Heart right ventricle (tissue), 16 donors: Measurements from ENCODE around the gene SLX9. TPM values are rescaled to one million over a fixed set of nuclear protein-coding genes. Genes with fewer than 3 reads are reported as not detected.
A peak's percentile ranks its signal among the peaks of the same experiment; 100 is the strongest.

Experiments
- ATAC-seq, 8 donors: fragments of 200-7000 bp; cut with Tn5 transposase; one replicate each; pipeline ENCODE4 v1.9.1; 2020; ENCODE audit warnings: mild to moderate bottlenecking in 8 of 8, moderate library complexity in 8 of 8, moderate number of reproducible peaks in 1 of 8
- DNase-seq, 2 donors: peaks; one replicate each; pipeline ENCODE4 v3.0.0-alpha.2; 2020
- H3K27ac ChIP-seq, 10 donors: fragments of 200-600 bp; sonication (generic) in 2 of 10; one replicate each; pipeline versions ENCODE4 v1.5.0 to v1.8.0; 2020 to 2022; ENCODE audit warnings: mild to moderate bottlenecking in 3 of 10
- H3K27me3 ChIP-seq, 7 donors: fragments of 200-600 bp; one replicate each; pipeline ENCODE4 v1.8.0; 2021 to 2022; ENCODE audit warnings: mild to moderate bottlenecking in 2 of 7
- H3K36me3 ChIP-seq, 9 donors: fragments of 200-600 bp; sonication (generic) in 1 of 9; one replicate each; pipeline versions ENCODE4 v1.5.0 to v1.8.0; 2020 to 2022; ENCODE audit warnings: mild to moderate bottlenecking in 2 of 9
- H3K4me1 ChIP-seq, 9 donors: fragments of 200-600 bp; sonication (generic) in 1 of 9; one replicate each; pipeline versions ENCODE4 v1.5.0 to v1.8.0; 2020 to 2022; ENCODE audit warnings: mild to moderate bottlenecking in 4 of 9
- H3K4me3 ChIP-seq, 10 donors: fragments of 200-600 bp; sonication (generic) in 2 of 10; one replicate each; pipeline versions ENCODE4 v1.5.0 to v1.8.0; 2020 to 2022; ENCODE audit warnings: mild to moderate bottlenecking in 7 of 10, moderate library complexity in 2 of 10
- H3K9me3 ChIP-seq, 11 donors: fragments of 200-600 bp in 10 of 11; sonication (generic) in 2 of 11; one replicate each; pipeline versions ENCODE4 v1.5.0 to v1.8.0; 2013 to 2022; ENCODE audit warnings: mild to moderate bottlenecking in 2 of 11, control low read depth in 1 of 11, moderate library complexity in 1 of 11
- CTCF ChIP-seq, 9 donors: fragments of 200-600 bp; sonication (generic) in 2 of 9; IDR thresholded peaks; one replicate each; pipeline versions ENCODE4 v1.5.0 to v1.8.0; 2021 to 2022; ENCODE audit warnings: antibody characterized with exemption in 9 of 9, mild to moderate bottlenecking in 5 of 9, moderate library complexity in 1 of 9
- WGBS, 2 donors: extraction: QIAGEN DNeasy Blood & Tissue Kit; methylation state at CpG; one replicate each; pipeline ENCODE4 v1.1.7; 2013; ENCODE audit warnings: inconsistent platforms in 1 of 2; 5-methylcytosine and 5-hydroxymethylcytosine counted together
- intact Hi-C, 10 donors: fragments of 100-400 bp; cut with DNase I; formaldehyde crosslinking; loops; one replicate each; pipeline versions ENCODE4 v1.11.1 to v1.14.2; 2022
- polyA plus RNA-seq, 2 donors: library from polyadenylated mRNA; stranded (reverse); fragments of 200-250 nt; gene quantifications; one replicate each; pipeline ENCODE4 v1.2.3, GENCODE V29; 2013
- total RNA-seq, 10 donors: library from RNA; stranded (reverse); fragmentation: NEBNext Ultra II Directional in 3 of 10; extraction: Animal tissue kit (Norgen Biotek cat#: 25700) in 3 of 10; gene quantifications; one replicate each; pipeline versions ENCODE4 v1.2.1 to v1.2.4, GENCODE V29; 2021 to 2023
- donor health status: Arrhythmogenic right ventricular cardiomyopathy.
- donor health status: ischemic (EF 13 %, LVEDD 7.1; RV severe dilation, severe dysfunction).
- donor health status: healthy with polysubstance abuse.
- donor health status: DM: no; HTN: yes; CAD: no.
- donor health status: DM: no; HTN: no; CAD: no.
- donor health status: ischemic (EF 25% LVEDD 6.9; RV normal size, moderate dysfunction).
- donor health status: ischemic (EF 25% LVEDD 5.7; RV mildly dilated, moderate dysfunction).
- donor health status: healthy.
- donor health status: DM: yes; HTN: yes; CAD: no.
- donor health status: Ischemic cardiomyopathy.
- donor health status: ischemic (EF 35%, LVEDD 5.7; RV mildly dilated, moderate dysfunction).
- donor health status: nonischemic (EF 11% LVEDD 7.7; RV severe dilation, severe dysfunction).
- donor health status: DM: yes; HTN: yes; CAD: no.
- donor health status: PGD.
- donor health status: ischemic (EF 29% LVEDD 5.4; RV normal size, mild dysfunction).
- donor health status: nonischemic (EF 23%, LVEDD 6.1; RV moderate dilation, normal function).

The SLX9 gene
- total and polyA plus RNA-seq, 12 donors = 42.4 to 83.6 (median 57.3) TPM

- intact Hi-C loops = loop anchor here in 8 of 10 donors (5.0 kb wide), 3 partner anchors 38 to 928 kb away; no protein-coding TSS in a partner anchor
- no peak for TF ChIP-seq CTCF (IDR thresholded peaks at IDR 0.05)
- peaks cover 0 to 14% (median 0%) of the 10 kb centered on the region in 9 donors for H3K4me1 ChIP-seq
Observed at GRCh38 chr21:44893948-44894656, 45.7 kb upstream of the SLX9 start.

GRCh38 chr21:44894687-44895302 is 45.0 kb upstream of the SLX9 start:
- intact Hi-C loops = loop anchor here in 9 of 10 donors (5.0 kb wide), 4 partner anchors 38 to 928 kb away; no protein-coding TSS in a partner anchor
- Histone ChIP-seq H3K4me3 (no peak overlapping the region), H3K36me3 (peaks cover 0 to 85% (median 0%) of the 10 kb centered on the region in 9 donors), H3K27ac (no peak overlapping the region), H3K27me3 (peaks cover 0 to 19% (median 5%) of the 10 kb centered on the region in 7 donors), H3K4me1 (peaks cover 0 to 14% (median 0%) of the 10 kb centered on the region in 9 donors), H3K9me3 (no peaks in the 10 kb centered on the region)
- 85 to 86% methylated on average over 19 of the region's 19 CpGs for WGBS, 2 donors
- ATAC-seq (no peak), DNase-seq (peak in 1 of 2 donors; percentile 4)
- no peak for TF ChIP-seq CTCF (IDR thresholded peaks at IDR 0.05)

More at GRCh38 chr21:44893948-44894656, 45.7 kb upstream of the SLX9 start:
- 83% methylated on average over 15 of the region's 15 CpGs for WGBS, 2 donors
- Histone ChIP-seq H3K27ac (no peak overlapping the region), H3K27me3 (peaks cover 0 to 17% (median 5%) of the 10 kb centered on the region in 7 donors), H3K9me3 (no peaks in the 10 kb centered on the region), H3K4me3 (no peak overlapping the region), H3K36me3 (peaks cover 0 to 85% (median 0%) of the 10 kb centered on the region in 9 donors)
- DNase-seq = peak in 1 of 2 donors; percentile 2
- no peak for ATAC-seq

- peaks cover 0 to 85% (median 0%) of the 10 kb centered on the region in 9 donors for H3K36me3 ChIP-seq
- peaks cover 0 to 21% (median 6%) of the 10 kb centered on the region in 7 donors for H3K27me3 ChIP-seq
- no peak for ATAC-seq
- no peak for TF ChIP-seq CTCF (IDR thresholded peaks at IDR 0.05)
- peak in 1 of 2 donors; percentile 2 for DNase-seq
- H3K27ac ChIP-seq = no peak overlapping the region
- no peaks in the 10 kb centered on the region for H3K9me3 ChIP-seq
- peaks cover 0 to 14% (median 0%) of the 10 kb centered on the region in 9 donors for H3K4me1 ChIP-seq
- no peak overlapping the region for H3K4me3 ChIP-seq
- 91 to 92% methylated on average over 11 of the region's 11 CpGs for WGBS, 2 donors
- intact Hi-C loops = loop anchor here in 2 of 10 donors (2.0 to 5.0 kb wide), 2 partner anchors 37 to 41 kb away; no protein-coding TSS in a partner anchor
Observed at GRCh38 chr21:44895859-44896258, 44.0 kb upstream of the SLX9 start.

- intact Hi-C loops = loop anchor here in 2 of 10 donors (2.0 to 5.0 kb wide), 2 partner anchors 36 to 41 kb away; no protein-coding TSS in a partner anchor
- H3K27ac ChIP-seq = no peak overlapping the region
- peak in 1 of 2 donors; percentile 6 for DNase-seq
Observed at GRCh38 chr21:44896561-44897286, 43.1 kb upstream of the SLX9 start.

More at GRCh38 chr21:44896561-44897286, 43.1 kb upstream of the SLX9 start:
- peak in 1 of 8 donors; percentile 42 for ATAC-seq
- H3K36me3 ChIP-seq = peaks cover 0 to 85% (median 0%) of the 10 kb centered on the region in 9 donors
- no peak for TF ChIP-seq CTCF (IDR thresholded peaks at IDR 0.05)
- no peaks in the 10 kb centered on the region for H3K9me3 ChIP-seq
- 75 to 76% methylated on average over 25 of the region's 25 CpGs for WGBS, 2 donors
- H3K4me3 ChIP-seq = no peak overlapping the region
- peaks cover 0 to 19% (median 6%) of the 10 kb centered on the region in 7 donors for H3K27me3 ChIP-seq
- H3K4me1 ChIP-seq = peaks cover 0 to 14% (median 0%) of the 10 kb centered on the region in 9 donors
